ENCODE data around the gene MED10.

DNA sequence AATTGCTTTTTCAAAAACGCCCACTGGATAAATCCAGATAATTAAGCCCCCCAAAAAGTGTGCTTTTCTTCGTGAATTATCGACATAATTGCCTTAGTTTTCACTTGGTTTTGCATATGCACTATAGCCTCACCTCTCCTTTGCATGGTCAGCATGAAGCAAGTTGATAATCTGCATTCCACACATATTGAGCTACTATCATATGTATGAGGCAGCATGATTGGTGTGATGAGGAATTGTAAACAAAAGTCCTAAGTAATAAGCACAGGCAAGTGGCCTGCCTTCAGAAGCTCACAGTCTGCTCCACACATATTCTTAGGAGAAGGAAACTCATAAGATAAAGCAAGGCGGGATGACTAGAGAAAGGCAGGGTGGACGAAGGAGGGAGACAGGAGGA is 33.8 kb downstream of the MED10 start:
- TF ChIP-seq SNAI2 (CRISPR knock-in tag; IDR thresholded peaks at IDR 0.05) (no peak), ARNTL (CRISPR knock-in tag; IDR thresholded peaks at IDR 0.05; ENCODE audit: borderline replicate concordance, low read depth) (no peak), OSR1 (CRISPR knock-in tag; IDR thresholded peaks at IDR 0.05) (no peak), ZC3H10 (CRISPR knock-in tag; IDR thresholded peaks at IDR 0.05) (no peak), TOX (CRISPR knock-in tag; IDR thresholded peaks at IDR 0.05; ENCODE audit: borderline replicate concordance) (no peak)
- TF ChIP-seq, protein P1, sequence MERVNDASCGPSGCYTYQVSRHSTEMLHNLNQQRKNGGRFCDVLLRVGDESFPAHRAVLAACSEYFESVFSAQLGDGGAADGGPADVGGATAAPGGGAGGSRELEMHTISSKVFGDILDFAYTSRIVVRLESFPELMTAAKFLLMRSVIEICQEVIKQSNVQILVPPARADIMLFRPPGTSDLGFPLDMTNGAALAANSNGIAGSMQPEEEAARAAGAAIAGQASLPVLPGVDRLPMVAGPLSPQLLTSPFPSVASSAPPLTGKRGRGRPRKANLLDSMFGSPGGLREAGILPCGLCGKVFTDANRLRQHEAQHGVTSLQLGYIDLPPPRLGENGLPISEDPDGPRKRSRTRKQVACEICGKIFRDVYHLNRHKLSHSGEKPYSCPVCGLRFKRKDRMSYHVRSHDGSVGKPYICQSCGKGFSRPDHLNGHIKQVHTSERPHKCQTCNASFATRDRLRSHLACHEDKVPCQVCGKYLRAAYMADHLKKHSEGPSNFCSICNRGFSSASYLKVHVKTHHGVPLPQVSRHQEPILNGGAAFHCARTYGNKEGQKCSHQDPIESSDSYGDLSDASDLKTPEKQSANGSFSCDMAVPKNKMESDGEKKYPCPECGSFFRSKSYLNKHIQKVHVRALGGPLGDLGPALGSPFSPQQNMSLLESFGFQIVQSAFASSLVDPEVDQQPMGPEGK (CRISPR knock-in tag; IDR thresholded peaks at IDR 0.05; ENCODE audit: borderline replicate concordance), result no peak
